Hepatocyte (in vitro differentiated cells): ENCODE results near the gene EDN1. TPM values are rescaled to one million over a fixed set of nuclear protein-coding genes. Genes with fewer than 3 reads are reported as not detected.

Source experiments
- DNase-seq: peaks from one replicate; pipeline ENCODE4 v3.0.0-alpha.2; 2016; ENCODE audit warnings: low spot score
- H2AFZ ChIP-seq: fragments of 200-600 bp; sonication (generic); 2 replicates; pipeline ENCODE4 v1.6.0; 2016; ENCODE audit warnings: antibody characterized with exemption, mild to moderate bottlenecking
- H3K27ac ChIP-seq: fragments of 200-600 bp; sonication (generic); 2 replicates; pipeline ENCODE4 v1.5.1; 2016; ENCODE audit warnings: mild to moderate bottlenecking
- H3K27me3 ChIP-seq: fragments of 200-600 bp; sonication (generic); 2 replicates; pipeline ENCODE4 v1.6.1; 2016
- H3K36me3 ChIP-seq: fragments of 200-600 bp; sonication (generic); replicated peaks from 2 replicates; pipeline ENCODE4 v1.5.1; 2016; ENCODE audit warnings: low read depth; ENCODE audit not compliant: insufficient read depth
- H3K4me1 ChIP-seq: fragments of 200-600 bp; sonication (generic); 2 replicates; pipeline ENCODE4 v1.5.1; 2016; ENCODE audit warnings: mild to moderate bottlenecking, moderate library complexity; ENCODE audit not compliant: insufficient read depth
- H3K4me2 ChIP-seq: fragments of 200-600 bp; sonication (generic); 2 replicates; pipeline ENCODE4 v1.6.0; 2016
- H3K4me3 ChIP-seq: fragments of 200-600 bp; sonication (generic); 2 replicates; pipeline ENCODE4 v1.5.1; 2016; ENCODE audit warnings: mild to moderate bottlenecking
- H3K79me2 ChIP-seq: fragments of 200-600 bp; sonication (generic); 2 replicates; pipeline ENCODE4 v1.6.0; 2017; ENCODE audit warnings: mild to moderate bottlenecking
- H3K9me2 ChIP-seq: fragments of 200-600 bp; sonication (generic); replicated peaks from 2 replicates; pipeline ENCODE4 v1.6.0; 2017; ENCODE audit warnings: mild to moderate bottlenecking; ENCODE audit not compliant: insufficient read depth
- H3K9me3 ChIP-seq: fragments of 200-600 bp; sonication (generic); 2 replicates; pipeline ENCODE4 v1.5.1; 2016; ENCODE audit warnings: low read depth, mild to moderate bottlenecking
- H4K20me1 ChIP-seq: fragments of 200-600 bp; sonication (generic); 2 replicates; pipeline ENCODE4 v1.6.0; 2016; ENCODE audit warnings: mild to moderate bottlenecking; ENCODE audit not compliant: insufficient read depth, poor library complexity, severe bottlenecking
- EZH2 ChIP-seq: fragments of 200-600 bp; sonication (generic); IDR thresholded peaks from 2 replicates; pipeline ENCODE4 v1.6.1; 2016; ENCODE audit warnings: antibody characterized with exemption, mild to moderate bottlenecking, borderline replicate concordance
- EZH2phosphoT487 ChIP-seq: fragments of 200-600 bp; sonication (generic); IDR thresholded peaks from one replicate; pipeline ENCODE4 v1.6.1; 2018; ENCODE audit warnings: antibody characterized with exemption, mild to moderate bottlenecking, low read depth, moderate library complexity; ENCODE audit not compliant: unreplicated experiment, severe bottlenecking
- WGBS: methylation state at CpG from one replicate; pipeline ENCODE4 v1.1.6; 2016; ENCODE audit warnings: low lambda C conversion rate; ENCODE audit errors: missing lambda C conversion rate; 5-methylcytosine and 5-hydroxymethylcytosine counted together
- polyA plus RNA-seq: library from polyadenylated mRNA; unstranded; fragments of >200 nt; fragmentation: Nextera tagmentation; extraction: Ambion mirVana; gene quantifications from 2 replicates; pipeline ENCODE4 v1.2.1, GENCODE V29; 2016
- total RNA-seq: library from RNA; depleted of rRNA; stranded (reverse); fragments of >200 nt; gene quantifications from 2 replicates; pipeline ENCODE4 v1.2.3, GENCODE V29; 2014
- TF ChIP-seq, protein P1 (sequence below): fragments of 200-600 bp; sonication (generic); IDR thresholded peaks from 2 replicates; pipeline ENCODE4 v1.5.1; 2016; ENCODE audit warnings: antibody characterized with exemption, mild to moderate bottlenecking; ENCODE audit not compliant: poor library complexity

EDN1 gene
- total and polyA plus RNA-seq, 2 experiments from 2014 or later = 25.0 to 41.8 TPM

DNA sequence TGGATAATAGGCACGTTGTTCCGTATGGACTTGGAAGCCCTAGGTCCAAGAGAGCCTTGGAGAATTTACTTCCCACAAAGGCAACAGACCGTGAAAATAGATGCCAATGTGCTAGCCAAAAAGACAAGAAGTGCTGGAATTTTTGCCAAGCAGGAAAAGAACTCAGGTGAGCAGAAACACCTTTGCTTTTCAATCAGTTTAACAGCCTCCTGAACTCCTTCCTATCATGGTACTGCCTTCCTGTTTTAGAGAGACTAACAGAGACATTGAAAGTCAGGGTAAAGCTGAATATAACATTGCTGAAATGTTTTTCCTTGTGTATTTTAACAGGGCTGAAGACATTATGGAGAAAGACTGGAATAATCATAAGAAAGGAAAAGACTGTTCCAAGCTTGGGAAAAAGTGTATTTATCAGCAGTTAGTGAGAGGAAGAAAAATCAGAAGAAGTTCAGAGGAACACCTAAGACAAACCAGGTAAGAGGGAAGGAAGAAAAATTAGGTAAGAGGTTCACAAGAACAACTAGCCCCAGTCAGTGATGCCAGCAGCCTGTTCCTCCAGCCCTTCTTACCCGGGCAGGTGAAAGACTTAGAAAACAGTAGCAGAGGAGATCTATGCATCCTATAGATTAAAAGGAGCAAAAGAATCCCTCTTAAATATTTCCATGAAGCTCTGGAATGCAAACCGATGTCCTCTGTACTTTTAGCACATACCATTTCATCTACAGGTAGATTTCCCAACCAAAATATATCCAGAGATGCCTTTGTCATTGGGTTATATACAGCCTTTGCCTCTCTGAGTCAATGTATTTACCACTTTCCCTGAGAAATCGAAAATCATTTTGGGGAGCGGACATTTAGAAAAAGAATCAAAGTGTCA lies 4.0 kb downstream of the EDN1 start:
- Histone ChIP-seq H3K27ac (peak overlapping the region; percentile 24), H2AFZ (no peak overlapping the region), H3K27me3 (no peaks in the 10 kb centered on the region), H3K4me3 (no peak overlapping the region), H4K20me1 (no peaks in the 10 kb centered on the region), H3K36me3 (no peaks in the 10 kb centered on the region), H3K79me2 (peaks cover 11% of the 10 kb centered on the region), H3K4me2 (no peak overlapping the region), H3K4me1 (peaks cover 4% of the 10 kb centered on the region), H3K9me3 (no peaks in the 10 kb centered on the region), H3K9me2 (no peaks in the 10 kb centered on the region)
- TF ChIP-seq, protein P1, sequence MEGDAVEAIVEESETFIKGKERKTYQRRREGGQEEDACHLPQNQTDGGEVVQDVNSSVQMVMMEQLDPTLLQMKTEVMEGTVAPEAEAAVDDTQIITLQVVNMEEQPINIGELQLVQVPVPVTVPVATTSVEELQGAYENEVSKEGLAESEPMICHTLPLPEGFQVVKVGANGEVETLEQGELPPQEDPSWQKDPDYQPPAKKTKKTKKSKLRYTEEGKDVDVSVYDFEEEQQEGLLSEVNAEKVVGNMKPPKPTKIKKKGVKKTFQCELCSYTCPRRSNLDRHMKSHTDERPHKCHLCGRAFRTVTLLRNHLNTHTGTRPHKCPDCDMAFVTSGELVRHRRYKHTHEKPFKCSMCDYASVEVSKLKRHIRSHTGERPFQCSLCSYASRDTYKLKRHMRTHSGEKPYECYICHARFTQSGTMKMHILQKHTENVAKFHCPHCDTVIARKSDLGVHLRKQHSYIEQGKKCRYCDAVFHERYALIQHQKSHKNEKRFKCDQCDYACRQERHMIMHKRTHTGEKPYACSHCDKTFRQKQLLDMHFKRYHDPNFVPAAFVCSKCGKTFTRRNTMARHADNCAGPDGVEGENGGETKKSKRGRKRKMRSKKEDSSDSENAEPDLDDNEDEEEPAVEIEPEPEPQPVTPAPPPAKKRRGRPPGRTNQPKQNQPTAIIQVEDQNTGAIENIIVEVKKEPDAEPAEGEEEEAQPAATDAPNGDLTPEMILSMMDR = no peak
- TF ChIP-seq EZH2phosphoT487 (no peak), EZH2 (no peak)
- WGBS = 84% methylated on average over 7 of the region's 7 CpGs
- no peak for DNase-seq

DNA sequence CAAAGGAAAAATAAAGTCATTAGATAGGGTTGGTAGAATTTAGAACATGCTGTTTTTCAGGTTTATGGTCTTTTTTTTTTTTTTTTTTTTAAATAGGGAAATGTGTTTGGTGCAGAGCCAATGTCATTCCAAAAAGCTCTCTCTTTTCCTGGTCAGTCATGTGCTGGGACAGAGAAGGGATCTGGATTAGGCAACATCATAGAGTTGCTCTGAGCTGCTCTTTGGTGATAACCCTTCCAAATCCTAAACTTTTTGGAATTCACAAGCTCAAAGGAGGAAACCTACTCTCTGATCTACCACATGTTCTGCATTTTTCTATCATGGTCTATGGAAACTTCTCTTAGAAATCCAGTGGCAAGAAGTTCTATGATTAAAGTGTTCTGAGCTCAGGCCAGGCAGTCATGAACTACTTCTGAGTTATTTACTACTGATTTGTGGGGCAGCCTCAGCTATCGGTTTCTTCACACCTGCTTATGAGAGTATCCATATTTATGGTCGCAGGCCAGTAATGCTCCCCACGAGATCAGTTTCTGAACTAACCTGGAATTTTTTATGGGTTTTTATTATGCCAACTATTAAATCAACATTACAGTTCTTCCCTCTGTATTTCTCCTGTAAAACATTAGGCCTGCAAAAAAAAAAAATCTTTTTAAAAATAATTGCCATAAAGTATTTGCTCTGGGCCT lies 4.8 kb downstream of the EDN1 start:
- Histone ChIP-seq H3K27me3 (no peaks in the 10 kb centered on the region), H3K4me1 (peaks cover 4% of the 10 kb centered on the region), H2AFZ (no peak overlapping the region), H4K20me1 (no peaks in the 10 kb centered on the region), H3K36me3 (no peaks in the 10 kb centered on the region), H3K9me3 (no peaks in the 10 kb centered on the region), H3K9me2 (no peaks in the 10 kb centered on the region), H3K4me3 (no peak overlapping the region), H3K27ac (peak overlapping the region; percentile 84), H3K79me2 (peaks cover 11% of the 10 kb centered on the region), H3K4me2 (no peak overlapping the region)
- TF ChIP-seq EZH2phosphoT487 (no peak), EZH2 (no peak)
- TF ChIP-seq, protein P1 = no peak
- 83% methylated on average over 3 of the region's 3 CpGs for WGBS
- DNase-seq = no peak

DNA sequence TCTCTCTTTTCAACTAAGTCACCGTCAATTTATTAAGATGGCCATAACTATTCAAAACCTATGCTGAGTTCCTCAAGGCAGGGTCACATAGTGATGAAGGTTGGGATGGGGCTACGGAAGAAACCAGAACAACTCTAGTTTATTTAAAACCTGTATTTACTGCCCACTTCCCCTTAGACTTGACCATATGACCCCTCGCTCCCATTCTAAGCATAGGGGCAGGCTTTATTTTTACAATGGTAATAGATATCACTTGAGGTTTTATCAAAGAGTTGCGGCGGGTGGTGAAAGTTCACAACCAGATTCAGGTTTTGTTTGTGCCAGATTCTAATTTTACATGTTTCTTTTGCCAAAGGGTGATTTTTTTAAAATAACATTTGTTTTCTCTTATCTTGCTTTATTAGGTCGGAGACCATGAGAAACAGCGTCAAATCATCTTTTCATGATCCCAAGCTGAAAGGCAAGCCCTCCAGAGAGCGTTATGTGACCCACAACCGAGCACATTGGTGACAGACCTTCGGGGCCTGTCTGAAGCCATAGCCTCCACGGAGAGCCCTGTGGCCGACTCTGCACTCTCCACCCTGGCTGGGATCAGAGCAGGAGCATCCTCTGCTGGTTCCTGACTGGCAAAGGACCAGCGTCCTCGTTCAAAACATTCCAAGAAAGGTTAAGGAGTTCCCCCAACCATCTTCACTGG lies 5.5 kb downstream of the EDN1 start:
- Histone ChIP-seq H3K79me2 (peaks cover 11% of the 10 kb centered on the region), H3K4me3 (no peak overlapping the region), H3K36me3 (no peaks in the 10 kb centered on the region), H4K20me1 (no peaks in the 10 kb centered on the region), H3K9me3 (no peaks in the 10 kb centered on the region), H3K9me2 (no peaks in the 10 kb centered on the region), H3K4me1 (peaks cover 4% of the 10 kb centered on the region), H3K27ac (peak overlapping the region; percentile 84), H2AFZ (no peak overlapping the region), H3K4me2 (no peak overlapping the region), H3K27me3 (no peaks in the 10 kb centered on the region)
- DNase-seq = no peak
- 81% methylated on average over 14 of the region's 14 CpGs for WGBS
- TF ChIP-seq EZH2phosphoT487 (no peak), EZH2 (no peak)
- TF ChIP-seq, protein P1 = no peak
